NCI-H1694 (cell line): ENCODE measurements around the gene NAALADL1.

Source experiments
- DNase-seq: peaks from one replicate; lab custom pipeline; 2025; lab: John Stamatoyannopoulos, UW

The NAALADL1 gene

GRCh38 chr11:65058419-65059054, at the start of gene NAALADL1:
Gene NAALADL1 (minus strand): TSS chr11:65058553. CDS start chr11:65058521, 32 bp downstream.
- DNase-seq = no peak

GRCh38 chr11:65107751-65108468, 49.6 kb upstream of the NAALADL1 start:
- no peak for DNase-seq

- no peak for DNase-seq
Observed at GRCh38 chr11:65107078-65107477, 48.7 kb upstream of the NAALADL1 start.

- no peak for DNase-seq
Observed at GRCh38 chr11:65104628-65105027, 46.3 kb upstream of the NAALADL1 start.

GRCh38 chr11:65103476-65103875, 45.1 kb upstream of the NAALADL1 start:
- DNase-seq = no peak

GRCh38 chr11:65102142-65103095, 44.1 kb upstream of the NAALADL1 start:
- no peak for DNase-seq

- no peak for DNase-seq
Observed at GRCh38 chr11:65100674-65101350, 42.5 kb upstream of the NAALADL1 start.

GRCh38 chr11:65096926-65097325, 38.6 kb upstream of the NAALADL1 start:
- no peak for DNase-seq

- peak; percentile 65 for DNase-seq
Observed at GRCh38 chr11:65095974-65096806, 37.8 kb upstream of the NAALADL1 start, which contains the start of gene VPS51. Gene VPS51 (plus strand): TSS chr11:65096214. CDS start chr11:65096251, 37 bp downstream.

- no peak for DNase-seq
Observed at GRCh38 chr11:65095427-65095826, 37.1 kb upstream of the NAALADL1 start.

- no peak for DNase-seq
Observed at GRCh38 chr11:65090628-65091027, 32.3 kb upstream of the NAALADL1 start.

- no peak for DNase-seq
Observed at GRCh38 chr11:65089621-65090020, 31.3 kb upstream of the NAALADL1 start.

GRCh38 chr11:65087827-65088226, 29.5 kb upstream of the NAALADL1 start:
- DNase-seq = no peak

GRCh38 chr11:65087216-65087615, 28.9 kb upstream of the NAALADL1 start:
- no peak for DNase-seq

GRCh38 chr11:65086809-65087208, 28.5 kb upstream of the NAALADL1 start:
- no peak for DNase-seq

GRCh38 chr11:65085446-65085845, 27.1 kb upstream of the NAALADL1 start:
- DNase-seq = no peak

- DNase-seq = no peak
Observed at GRCh38 chr11:65084598-65085375, 26.4 kb upstream of the NAALADL1 start.

- DNase-seq = peak; percentile 91
Observed at GRCh38 chr11:65083834-65084597, 25.7 kb upstream of the NAALADL1 start, which contains the start of the genes CDCA5 and ZFPL1. Gene CDCA5 (minus strand): TSS chr11:65084040. CDS start chr11:65083978, 62 bp downstream. Gene ZFPL1 (plus strand): TSS chr11:65084222. CDS start chr11:65084699, 477 bp downstream.
